ENCODE measurements around the gene SELENON.

GRCh38 chr1:25858494-25858893, 58.5 kb downstream of the SELENON start:
- TF ChIP-seq CTCF (conservative IDR thresholded peaks at IDR 0.05; ENCODE audit: low read depth, low read length) (no peak), POLR2A (IDR thresholded peaks at IDR 0.05; ENCODE audit: low read depth, low read length) (no peak), ELK1 (IDR thresholded peaks at IDR 0.05; ENCODE audit: borderline replicate concordance, low read depth, low read length) (no peak), MXI1 (IDR thresholded peaks at IDR 0.05; ENCODE audit: borderline replicate concordance, low read depth, low read length) (no peak), CEBPB (IDR thresholded peaks at IDR 0.05; ENCODE audit: low read depth, low read length) (no peak), RFX5 (IDR thresholded peaks at IDR 0.05; ENCODE audit: low read depth, low read length) (no peak)
